Measurements from ENCODE around the gene CNNM2.
"Not testable (repeated sequence)": the region's sequence is repeated elsewhere in the genome, so short reads cannot be mapped to it uniquely, and the experiment has no call there.

CNNM2 gene

GRCh38 chr10:103042908-103043307, 124.8 kb downstream of the CNNM2 start:
- no peak for DNase-seq

- no peak for DNase-seq
Measured at GRCh38 chr10:103044942-103045489, 126.9 kb downstream of the CNNM2 start.

- DNase-seq, result no peak
Measured at GRCh38 chr10:103045961-103046360, 127.9 kb downstream of the CNNM2 start.

GRCh38 chr10:103047381-103047780, 129.3 kb downstream of the CNNM2 start:
- no peak for DNase-seq

- DNase-seq, result no peak
Measured at GRCh38 chr10:103049237-103049636, 131.1 kb downstream of the CNNM2 start.

GRCh38 chr10:103053659-103054581, 135.8 kb downstream of the CNNM2 start:
- no peak for DNase-seq

GRCh38 chr10:103054621-103055020, 136.5 kb downstream of the CNNM2 start:
- DNase-seq, result no peak

- DNase-seq, result no peak
Measured at GRCh38 chr10:103055105-103055504, 137.0 kb downstream of the CNNM2 start.

GRCh38 chr10:103058034-103058433, 139.9 kb downstream of the CNNM2 start:
- no peak for DNase-seq

- DNase-seq, result no peak
Measured at GRCh38 chr10:103060575-103060974, 142.5 kb downstream of the CNNM2 start.

- DNase-seq, result no peak
Measured at GRCh38 chr10:103062854-103063590, 144.9 kb downstream of the CNNM2 start.

- DNase-seq, result no peak
Measured at GRCh38 chr10:103064956-103065355, 146.9 kb downstream of the CNNM2 start.

GRCh38 chr10:103066141-103067098, 148.3 kb downstream of the CNNM2 start:
- DNase-seq, result no peak

- DNase-seq, result not testable (repeated sequence)
Measured at GRCh38 chr10:103067099-103067477, 149.0 kb downstream of the CNNM2 start.

GRCh38 chr10:103067484-103067883, 149.4 kb downstream of the CNNM2 start:
- no peak for DNase-seq

- DNase-seq, result no peak
Measured at GRCh38 chr10:103067956-103068355, 149.9 kb downstream of the CNNM2 start.

GRCh38 chr10:103069453-103070331, 151.6 kb downstream of the CNNM2 start:
- DNase-seq, result peak; percentile 47

- DNase-seq, result no peak
Measured at GRCh38 chr10:103072276-103072675, 154.2 kb downstream of the CNNM2 start.

GRCh38 chr10:103072891-103073290, 154.8 kb downstream of the CNNM2 start:
- no peak for DNase-seq

GRCh38 chr10:103077020-103077419, 158.9 kb downstream of the CNNM2 start:
- no peak for DNase-seq

- no peak for DNase-seq
Measured at GRCh38 chr10:103077491-103078308, 159.6 kb downstream of the CNNM2 start.
